Astrocyte (in vitro differentiated cells and primary cell): ENCODE measurements around the gene FIG4. TPM values are rescaled to one million over a fixed set of nuclear protein-coding genes. Genes with fewer than 3 reads are reported as not detected.

Experiments used
- DNase-seq: peaks from one replicate; pipeline ENCODE4 v3.0.0-alpha.2; 2010; ENCODE audit warnings: low read depth
- FAIRE-seq: peaks from 2 replicates; lab custom pipeline; 2011; peaks lifted over from hg19 to GRCh38; lab: Jason Lieb, UNC
- H2AFZ ChIP-seq: 2 replicates; pipeline ENCODE4 v1.6.0; 2012; ENCODE audit warnings: low read depth, low read length, inconsistent platforms
- H3K27ac ChIP-seq: 2 replicates; pipeline ENCODE4 v1.5.1; 2011; ENCODE audit warnings: low read depth, low read length, inconsistent platforms
- H3K27me3 ChIP-seq: 2 replicates; pipeline ENCODE4 v1.6.0; 2011; ENCODE audit warnings: low read length, inconsistent platforms; ENCODE audit not compliant: insufficient read depth
- H3K36me3 ChIP-seq: 2 replicates; pipeline ENCODE4 v1.5.1; 2011; ENCODE audit warnings: low read length, inconsistent platforms; ENCODE audit not compliant: insufficient read depth
- H3K4me1 ChIP-seq: 2 replicates; pipeline ENCODE4 v1.5.1; 2011; ENCODE audit warnings: low read length, inconsistent platforms; ENCODE audit not compliant: insufficient read depth
- H3K4me2 ChIP-seq: 2 replicates; pipeline ENCODE4 v1.6.0; 2012; ENCODE audit warnings: low read length, inconsistent platforms
- H3K4me3 ChIP-seq: 2 replicates; pipeline ENCODE4 v1.5.1; 2011; ENCODE audit warnings: low read depth, mild to moderate bottlenecking, low read length, inconsistent platforms; ENCODE audit not compliant: insufficient read depth
- H3K79me2 ChIP-seq: 2 replicates; pipeline ENCODE4 v1.6.0; 2012; ENCODE audit warnings: mild to moderate bottlenecking, low read length, inconsistent platforms; ENCODE audit not compliant: insufficient read depth
- H3K9ac ChIP-seq: 2 replicates; pipeline ENCODE4 v1.6.0; 2012; ENCODE audit warnings: mild to moderate bottlenecking, low read length, inconsistent platforms
- H3K9me3 ChIP-seq: 2 replicates; pipeline ENCODE4 v1.5.1; 2012; ENCODE audit warnings: low read depth, mild to moderate bottlenecking, low read length, inconsistent platforms; ENCODE audit not compliant: insufficient read depth
- H4K20me1 ChIP-seq: 2 replicates; pipeline ENCODE4 v1.6.0; 2012; ENCODE audit warnings: low read length, inconsistent platforms; ENCODE audit not compliant: insufficient read depth
- H3K27ac Mint-ChIP-seq: one replicate; pipeline ENCODE4 v1.8.0; 2021; ENCODE audit warnings: mild to moderate bottlenecking, mixed read lengths; ENCODE audit not compliant: unreplicated experiment
- H3K27me3 Mint-ChIP-seq: one replicate; pipeline ENCODE4 v1.8.0; 2021; ENCODE audit warnings: low read depth, mixed read lengths; ENCODE audit not compliant: unreplicated experiment
- H3K36me3 Mint-ChIP-seq: one replicate; pipeline ENCODE4 v1.8.0; 2021; ENCODE audit warnings: low read depth, mixed read lengths; ENCODE audit not compliant: unreplicated experiment
- H3K4me1 Mint-ChIP-seq: one replicate; pipeline ENCODE4 v1.8.0; 2021; ENCODE audit warnings: low read depth, mixed read lengths; ENCODE audit not compliant: unreplicated experiment
- H3K4me3 Mint-ChIP-seq: one replicate; pipeline ENCODE4 v1.8.0; 2021; ENCODE audit warnings: mild to moderate bottlenecking, moderate library complexity, mixed read lengths; ENCODE audit not compliant: unreplicated experiment
- H3K9me3 Mint-ChIP-seq: one replicate; pipeline ENCODE4 v1.8.0; 2021; ENCODE audit warnings: mild to moderate bottlenecking, mixed read lengths; ENCODE audit not compliant: unreplicated experiment
- CTCF ChIP-seq: IDR thresholded peaks from 2 replicates; pipeline ENCODE4 v1.5.1; 2011; ENCODE audit warnings: low read depth, mild to moderate bottlenecking, inconsistent platforms, low read length, moderate library complexity; ENCODE audit not compliant: insufficient read depth
- EZH2 ChIP-seq: IDR thresholded peaks from 2 replicates; pipeline ENCODE4 v1.6.1; 2012; ENCODE audit warnings: mild to moderate bottlenecking, low read length, inconsistent platforms; ENCODE audit not compliant: insufficient read depth
- total RNA-seq: library from RNA; stranded (reverse); gene quantifications from 2 replicates; pipeline ENCODE4 v1.2.1, GENCODE V29; 2021

The FIG4 gene
- total RNA-seq, 1 donor from 2014 or later: 8.4 TPM

- Mint-ChIP-seq H3K9me3 (no peaks in the 10 kb centered on the region), H3K27ac (no peak overlapping the region), H3K36me3 (peaks cover 1% of the 10 kb centered on the region), H3K4me1 (no peaks in the 10 kb centered on the region), H3K27me3 (no peaks in the 10 kb centered on the region), H3K4me3 (no peak overlapping the region)
- H3K4me1 ChIP-seq: no peaks in the 10 kb centered on the region
- H3K4me3 ChIP-seq: no peak overlapping the region
- peaks cover 5% of the 10 kb centered on the region for H4K20me1 ChIP-seq
- TF ChIP-seq EZH2: no peak
- TF ChIP-seq CTCF: no peak
- no peak overlapping the region for H3K9ac ChIP-seq
- H3K9me3 ChIP-seq: no peaks in the 10 kb centered on the region
- no peak overlapping the region for H3K27ac ChIP-seq
- no peak overlapping the region for H2AFZ ChIP-seq
- no peaks in the 10 kb centered on the region for H3K36me3 ChIP-seq
- FAIRE-seq: no peak
- no peak for DNase-seq
- H3K4me2 ChIP-seq: no peak overlapping the region
- no peaks in the 10 kb centered on the region for H3K27me3 ChIP-seq
- no peaks in the 10 kb centered on the region for H3K79me2 ChIP-seq
Measured at GRCh38 chr6:109715616-109716015, 24.5 kb downstream of the FIG4 start.

GRCh38 chr6:109717971-109718370 is 26.9 kb downstream of the FIG4 start:
- H3K27ac Mint-ChIP-seq: no peak overlapping the region
- Histone ChIP-seq H3K79me2 (no peaks in the 10 kb centered on the region), H3K9me3 (no peaks in the 10 kb centered on the region), H3K27me3 (no peaks in the 10 kb centered on the region), H3K9ac (no peak overlapping the region), H3K4me1 (no peaks in the 10 kb centered on the region), H3K4me3 (no peak overlapping the region), H4K20me1 (peaks cover 2% of the 10 kb centered on the region), H2AFZ (no peak overlapping the region), H3K27ac (no peak overlapping the region), H3K4me2 (no peak overlapping the region), H3K36me3 (no peaks in the 10 kb centered on the region)
- H3K27me3 Mint-ChIP-seq: no peaks in the 10 kb centered on the region
- FAIRE-seq: no peak
- TF ChIP-seq EZH2: no peak
- no peak for TF ChIP-seq CTCF
- no peaks in the 10 kb centered on the region for H3K4me1 Mint-ChIP-seq
- peaks cover 1% of the 10 kb centered on the region for H3K36me3 Mint-ChIP-seq
- H3K4me3 Mint-ChIP-seq: no peak overlapping the region
- no peak for DNase-seq
- H3K9me3 Mint-ChIP-seq: no peaks in the 10 kb centered on the region

- Histone ChIP-seq H3K4me2 (no peak overlapping the region), H3K9ac (no peak overlapping the region), H3K27ac (no peak overlapping the region), H4K20me1 (no peaks in the 10 kb centered on the region), H3K36me3 (no peaks in the 10 kb centered on the region), H3K9me3 (no peaks in the 10 kb centered on the region), H3K4me1 (no peaks in the 10 kb centered on the region), H3K27me3 (no peaks in the 10 kb centered on the region), H3K4me3 (no peak overlapping the region), H2AFZ (no peak overlapping the region), H3K79me2 (no peaks in the 10 kb centered on the region)
- Mint-ChIP-seq H3K4me3 (no peak overlapping the region), H3K36me3 (peaks cover 1% of the 10 kb centered on the region), H3K4me1 (no peaks in the 10 kb centered on the region), H3K27ac (no peak overlapping the region), H3K9me3 (no peaks in the 10 kb centered on the region), H3K27me3 (no peaks in the 10 kb centered on the region)
- no peak for TF ChIP-seq EZH2
- TF ChIP-seq CTCF: no peak
- no peak for DNase-seq
- no peak for FAIRE-seq
Measured at GRCh38 chr6:109718991-109719390, 27.9 kb downstream of the FIG4 start.
